Glomerular endothelial cell (primary cell): ENCODE data around the gene BRD3. TPM values are rescaled to one million over a fixed set of nuclear protein-coding genes. Genes with fewer than 3 reads are reported as not detected.

Source experiments
- DNase-seq: peaks from one replicate; pipeline ENCODE4 v3.0.0-alpha.2; 2011; ENCODE audit warnings: low read depth, low spot score; ENCODE audit errors: extremely low read depth
- total RNA-seq: library from RNA; depleted of rRNA; stranded (reverse); fragments of >200 nt; gene quantifications from 2 replicates; pipeline ENCODE4 v1.2.3, GENCODE V29; 2015

BRD3 gene
- total RNA-seq, 1 donor from 2014 or later = 40.7 TPM

DNA sequence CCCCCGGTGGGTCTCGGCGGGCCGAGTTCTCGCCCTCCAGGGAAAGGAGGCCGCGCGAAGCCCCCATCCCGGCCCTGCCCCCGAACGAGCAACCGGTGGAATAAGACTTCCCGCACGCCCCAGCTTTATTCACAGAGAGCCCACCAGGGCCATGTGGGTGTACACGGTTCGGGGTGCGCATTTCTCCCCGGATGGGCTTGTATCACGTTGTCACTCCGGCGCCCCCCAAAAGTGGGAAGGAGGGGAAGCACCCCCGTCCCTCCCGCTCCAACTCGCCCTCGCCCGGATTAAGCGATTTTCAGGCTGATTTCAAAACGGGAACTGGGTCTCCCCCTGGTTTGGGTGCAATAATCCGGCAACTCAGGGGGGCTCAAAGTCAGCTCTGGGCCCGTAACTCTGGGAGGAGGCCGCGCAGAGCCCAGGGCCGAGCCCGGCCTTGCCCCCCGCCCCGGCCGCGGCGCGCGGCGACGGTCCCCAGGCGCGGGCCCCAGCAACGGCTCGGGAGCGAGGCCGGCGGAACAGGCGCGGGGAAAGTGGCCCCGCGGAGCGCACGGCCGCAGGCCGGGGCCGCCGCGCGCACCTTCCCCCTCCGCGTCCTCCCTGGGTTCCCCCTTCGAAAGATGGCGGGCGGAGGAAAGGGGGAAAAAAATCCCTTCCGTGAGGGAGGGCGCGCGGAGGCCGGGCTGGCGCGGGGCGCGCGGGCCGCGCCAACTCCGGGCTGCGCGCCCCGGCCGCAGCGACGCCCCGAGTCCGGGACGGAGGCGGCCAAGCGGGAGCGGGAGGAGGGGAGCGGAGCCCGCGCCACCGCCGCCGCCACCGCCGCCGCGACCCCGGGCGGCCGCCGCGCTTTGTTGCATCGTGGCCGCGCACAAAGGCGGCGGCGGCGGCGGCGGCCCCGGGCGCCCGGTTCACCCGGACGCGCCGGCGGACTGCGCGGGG, 644 bp downstream of the BRD3 start:
- DNase-seq = no peak

DNA sequence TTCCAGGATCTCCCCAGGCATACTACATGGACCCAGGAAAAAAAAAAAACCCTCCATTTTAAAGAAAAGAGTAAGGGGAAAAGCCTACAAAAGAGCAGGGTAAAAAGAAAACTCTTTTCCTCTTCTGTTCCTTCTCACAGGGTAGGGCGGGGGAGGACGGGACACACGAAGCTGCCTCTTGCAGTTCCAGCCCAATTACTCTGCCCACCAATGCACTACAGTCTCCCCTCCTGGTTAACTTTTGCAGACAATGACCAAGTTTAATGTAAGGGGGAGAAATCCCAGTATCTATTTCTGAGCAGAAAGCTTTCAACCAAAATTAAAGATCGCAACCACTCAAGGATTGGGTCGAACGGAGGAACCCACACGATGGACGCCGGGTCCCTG, 1.3 kb downstream of the BRD3 start:
- no peak for DNase-seq

DNA sequence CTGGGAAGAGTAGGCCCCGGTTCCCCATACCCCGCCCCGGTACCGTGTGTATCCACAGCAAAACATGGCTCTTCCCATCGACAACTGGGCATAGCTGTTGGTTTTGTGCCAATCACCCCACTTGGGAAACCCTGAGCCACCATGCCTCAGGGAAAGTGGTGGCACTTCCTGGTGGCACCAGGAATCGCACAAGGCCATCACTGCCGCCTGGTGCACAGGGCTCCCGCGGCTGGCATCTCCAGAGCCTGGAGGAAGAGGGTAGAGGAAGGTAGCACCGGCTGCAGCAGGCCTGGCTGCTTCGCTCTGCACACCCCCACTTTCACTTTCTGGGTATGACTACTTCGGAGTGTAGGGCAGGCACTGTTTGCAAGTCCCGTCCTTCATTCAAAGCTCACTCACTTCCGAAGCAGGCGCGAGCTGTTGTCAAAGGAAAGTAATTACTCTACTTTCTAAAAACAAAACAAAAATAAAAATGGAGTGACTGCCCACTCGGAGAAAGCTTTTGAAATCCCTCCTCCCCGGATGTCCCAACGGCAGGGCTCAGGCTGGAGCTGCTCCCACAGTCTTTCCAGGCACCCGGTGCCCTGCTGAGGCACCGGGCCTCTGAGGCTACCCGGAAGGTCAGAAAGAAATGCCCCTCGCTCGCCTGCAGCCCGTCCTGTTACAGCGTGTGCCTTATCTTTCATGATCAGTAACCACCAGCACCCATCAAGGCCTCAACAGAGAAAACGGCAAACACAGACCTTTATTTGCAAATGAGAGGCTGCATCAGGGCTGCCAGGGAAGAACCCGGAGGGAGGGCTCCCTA, 2.0 kb downstream of the BRD3 start:
- no peak for DNase-seq

DNA sequence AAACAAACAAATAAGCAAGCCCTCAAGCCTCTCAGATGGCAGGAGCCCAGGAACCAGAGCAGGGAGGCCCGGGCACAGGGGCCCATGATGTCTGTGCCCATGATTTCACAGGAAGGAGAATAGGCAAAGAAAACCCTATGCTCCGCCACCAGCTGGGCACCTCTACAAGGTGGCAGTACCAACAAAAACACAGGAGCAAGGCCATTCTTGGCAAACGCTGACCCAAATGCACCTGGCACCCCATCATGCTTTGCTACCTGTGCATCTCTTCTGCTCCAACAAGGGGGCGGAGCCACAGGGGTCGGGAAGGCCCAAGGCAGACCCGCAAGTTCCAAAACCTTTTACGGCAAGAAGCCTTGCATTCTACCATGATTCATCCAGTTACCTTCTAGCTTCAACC, 3.1 kb downstream of the BRD3 start:
- no peak for DNase-seq

DNA sequence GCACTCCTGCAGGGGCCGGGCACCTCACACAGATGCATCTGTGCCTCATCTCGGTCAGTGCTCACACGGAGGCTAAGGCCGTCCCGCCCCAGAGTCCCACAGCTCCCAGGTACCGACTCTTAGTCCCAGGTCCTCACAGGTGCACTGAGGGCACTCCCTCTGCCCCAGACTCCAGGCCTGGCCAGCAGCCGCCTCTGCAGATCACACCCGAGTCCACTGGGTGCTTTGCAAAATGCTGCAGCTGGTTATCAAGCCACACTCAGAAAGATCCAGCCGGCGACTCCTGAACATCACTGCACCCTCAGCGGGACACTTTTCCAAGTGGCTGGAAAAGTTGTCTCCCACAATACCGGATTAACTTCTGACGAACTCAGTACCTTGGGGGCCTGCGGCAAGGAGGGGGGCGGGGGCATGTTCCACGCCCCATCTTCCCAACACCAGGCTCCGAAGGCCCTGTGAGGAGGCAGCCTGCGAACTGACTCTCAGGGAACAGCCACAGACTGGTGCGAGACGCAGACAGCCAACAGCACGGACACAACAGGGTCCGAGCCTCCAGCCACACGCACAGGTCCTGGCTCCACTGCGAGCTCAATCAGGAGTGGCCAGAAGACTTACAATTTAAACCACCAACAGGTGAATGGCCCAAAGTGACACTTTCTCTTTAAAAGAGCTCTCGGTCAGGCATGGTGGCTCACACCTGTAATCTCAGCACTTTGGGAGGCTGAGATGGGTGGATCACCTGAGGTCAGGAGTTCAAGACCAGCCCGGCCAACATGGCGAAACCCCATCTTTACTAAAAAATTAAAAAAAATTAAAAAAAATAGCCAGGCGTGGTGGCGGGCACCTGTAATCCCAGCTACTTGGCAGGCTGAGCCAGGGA, 4.0 kb downstream of the BRD3 start:
- DNase-seq = no peak

DNA sequence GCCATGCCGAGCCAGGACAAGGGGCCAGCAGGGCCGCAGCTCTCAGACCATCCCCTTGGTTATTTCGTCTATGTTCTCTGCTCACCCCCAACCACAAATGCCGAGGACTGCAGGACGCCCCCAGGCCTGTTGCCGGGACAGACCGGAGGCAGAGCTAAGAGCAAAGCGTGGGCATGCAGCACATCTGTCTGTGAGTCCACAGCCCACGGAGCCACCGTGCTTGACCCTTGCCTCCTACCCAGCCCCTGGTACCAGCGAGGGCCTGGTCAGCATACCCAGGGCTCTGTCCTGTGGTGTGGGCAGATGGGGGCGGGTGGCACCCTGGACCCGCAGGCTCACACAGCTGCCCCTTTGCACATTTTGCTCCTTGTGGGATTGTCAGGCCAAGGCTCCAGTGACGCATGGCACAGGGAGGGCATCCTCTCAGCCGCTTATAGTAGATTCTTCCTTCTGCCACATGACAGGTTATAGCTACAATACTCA, 4.7 kb downstream of the BRD3 start:
- DNase-seq = no peak

DNA sequence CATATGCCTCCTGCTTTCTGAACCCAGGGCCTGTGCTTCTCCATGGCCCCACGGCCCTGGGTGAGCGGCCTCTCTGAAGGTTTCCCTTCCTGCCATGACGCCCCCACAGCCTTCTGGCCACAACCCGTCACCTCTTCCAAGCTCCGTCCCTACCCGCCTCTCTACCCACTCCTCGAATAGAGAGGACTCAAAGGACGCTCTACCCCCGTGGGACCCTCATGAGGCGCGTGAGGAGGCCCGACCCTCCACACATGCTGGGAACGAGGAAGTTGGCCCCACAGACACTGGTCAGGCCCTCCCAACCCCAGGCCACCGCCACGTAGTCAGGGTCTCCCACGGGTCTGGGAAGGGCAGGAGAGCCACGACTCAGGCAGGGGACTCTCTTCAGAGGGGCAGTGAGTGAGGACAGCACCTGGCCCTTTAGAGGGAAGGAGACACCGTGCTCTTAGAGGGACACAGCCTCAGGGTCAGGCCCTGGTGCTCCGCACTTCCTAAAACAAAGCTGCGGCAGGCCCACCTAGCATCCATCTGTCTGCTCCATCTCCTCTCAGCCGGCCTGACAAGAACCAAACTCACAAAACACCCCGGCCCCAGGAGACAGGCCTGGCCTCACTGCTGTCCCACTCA, 5.3 kb downstream of the BRD3 start:
- DNase-seq = no peak

DNA sequence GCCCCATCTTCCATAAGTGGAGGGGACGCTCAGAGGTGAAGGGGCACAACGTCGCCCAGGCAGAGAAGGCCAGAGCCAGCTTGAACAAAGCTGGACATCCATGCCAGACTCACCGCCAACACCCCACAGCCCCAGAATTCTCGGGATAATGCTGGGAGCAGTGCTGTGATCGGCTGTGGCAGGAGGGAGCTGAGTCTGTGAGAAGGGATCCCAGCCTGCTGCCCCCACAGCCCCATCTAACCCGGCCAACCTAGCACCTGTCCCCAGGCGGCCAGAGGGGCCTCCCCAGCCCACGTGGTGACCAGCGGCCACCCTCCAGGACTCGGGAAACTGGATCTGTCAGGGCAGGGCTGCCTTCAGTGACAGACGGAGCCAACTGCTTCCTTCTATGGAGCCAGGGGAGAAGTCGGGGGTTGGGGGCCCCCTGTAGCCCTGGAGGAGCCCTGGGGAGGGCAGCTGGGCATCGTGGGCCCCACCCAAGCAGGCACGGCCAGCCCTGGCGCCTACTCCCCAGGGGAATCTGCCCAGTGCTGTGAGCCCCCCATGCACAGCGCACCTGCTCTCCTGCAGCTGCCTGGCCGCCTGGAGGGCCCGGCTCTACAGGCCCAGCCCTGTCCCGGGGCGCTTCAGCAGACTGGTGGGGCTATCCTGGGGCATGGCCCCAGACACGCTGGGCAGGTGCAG, 6.0 kb downstream of the BRD3 start:
- DNase-seq = no peak

DNA sequence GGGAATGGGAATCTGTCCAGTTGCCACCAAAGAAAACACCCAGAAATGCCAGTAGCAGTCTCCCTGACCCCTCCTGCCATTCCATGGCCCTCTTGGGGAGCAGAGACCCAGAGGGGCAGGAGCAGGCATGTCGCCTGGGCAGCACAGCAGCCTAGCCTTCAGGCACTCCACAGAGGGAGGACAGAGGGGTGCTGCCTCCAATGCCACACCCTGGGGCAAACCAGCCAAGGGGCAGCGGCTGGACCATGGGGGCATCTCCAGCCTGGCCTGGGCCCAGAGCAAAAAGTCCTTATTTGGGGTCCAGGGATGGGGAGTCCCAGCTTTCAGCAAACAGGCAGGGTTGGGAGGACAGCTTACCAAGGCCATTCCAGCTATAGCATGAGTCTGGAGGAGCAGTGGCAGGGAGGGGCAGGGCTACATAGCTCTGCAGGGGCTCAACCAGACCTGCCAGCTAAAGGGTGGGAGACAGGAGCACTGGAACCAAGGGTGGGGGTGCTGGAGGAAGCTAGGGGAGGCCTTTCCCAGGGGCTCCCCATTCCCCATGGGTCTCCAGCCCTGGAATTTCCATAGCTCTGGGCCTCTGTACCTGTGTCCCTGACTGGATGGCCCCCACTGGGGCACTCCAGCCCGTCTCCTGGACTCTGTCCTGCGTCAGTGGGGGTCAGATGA, 6.7 kb downstream of the BRD3 start:
- no peak for DNase-seq

DNA sequence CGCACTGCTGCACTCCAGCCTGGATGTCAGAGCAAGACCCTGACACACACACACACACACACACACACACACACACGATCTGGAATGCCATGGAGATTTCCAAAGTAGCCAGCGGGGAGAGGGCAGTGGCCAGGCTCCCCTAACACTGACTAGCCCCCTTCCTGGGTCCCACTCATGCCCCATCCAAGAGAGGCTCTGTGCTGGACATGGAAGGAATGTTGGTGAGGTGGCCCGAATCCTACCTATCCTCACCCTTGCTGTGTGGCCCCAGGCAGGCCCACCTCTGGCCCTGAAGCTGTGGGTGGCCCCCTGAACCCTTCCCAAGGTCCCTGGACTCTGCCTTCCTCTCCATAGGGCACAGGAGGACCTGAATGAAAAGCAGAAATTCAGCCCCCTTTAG, 7.3 kb downstream of the BRD3 start:
- no peak for DNase-seq

DNA sequence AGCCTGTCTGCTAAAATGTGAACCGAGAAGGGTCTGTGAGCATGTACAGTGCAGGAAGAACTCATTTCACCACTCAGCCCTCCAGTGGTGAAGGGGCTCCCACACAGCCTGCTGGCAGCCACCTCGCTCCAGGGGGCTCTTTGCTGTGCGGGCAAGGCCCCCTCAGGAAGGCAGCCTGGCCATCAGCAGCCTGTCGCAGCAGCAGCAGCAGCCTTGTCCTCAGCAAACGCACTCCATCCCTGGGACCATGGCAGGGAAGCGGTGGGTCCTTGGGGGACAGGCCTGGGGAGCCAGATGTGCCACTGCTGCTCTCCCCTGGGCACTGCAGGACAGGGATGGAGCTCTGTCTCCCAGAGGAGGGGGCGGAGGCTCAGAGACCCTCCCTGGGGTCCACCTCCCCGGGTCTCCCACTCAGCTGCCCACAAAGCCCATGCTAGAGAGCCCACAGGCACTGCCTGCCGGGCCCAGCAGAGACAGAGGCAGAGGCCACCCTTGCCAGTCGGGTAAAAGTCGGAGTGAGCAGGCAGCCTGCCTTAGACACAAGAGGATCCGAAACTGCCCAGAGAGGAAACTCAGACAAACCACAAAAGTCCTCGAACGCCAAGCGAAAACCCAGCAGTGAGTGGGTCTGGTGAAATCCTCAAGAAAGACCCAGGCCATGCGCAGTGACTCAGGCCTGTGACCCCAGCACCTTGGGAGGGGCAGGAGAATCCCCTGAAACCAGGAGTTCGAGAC, 8.0 kb downstream of the BRD3 start:
- no peak for DNase-seq

DNA sequence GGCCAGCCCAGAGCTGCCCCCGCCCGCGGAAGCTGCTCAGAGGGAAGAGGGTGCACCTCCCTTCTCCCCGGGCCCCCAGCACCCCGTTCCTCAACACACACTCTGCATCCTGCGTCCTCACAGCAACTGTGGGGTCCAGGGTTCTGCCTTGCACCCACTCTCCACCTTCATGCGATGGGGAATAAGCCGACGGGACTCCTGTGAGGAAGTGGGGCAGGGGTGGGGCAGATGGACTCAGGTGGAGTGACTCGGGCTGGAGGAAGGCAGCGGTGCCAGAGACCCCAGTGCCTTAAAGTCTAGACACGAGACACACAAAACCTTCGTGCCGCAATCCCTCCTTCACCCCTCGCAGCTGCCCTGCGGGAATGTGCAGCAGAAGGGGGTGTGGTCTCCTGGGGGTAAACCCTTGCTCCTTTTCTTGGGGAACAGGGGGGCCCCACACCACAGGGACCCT, 8.6 kb downstream of the BRD3 start:
- no peak for DNase-seq

DNA sequence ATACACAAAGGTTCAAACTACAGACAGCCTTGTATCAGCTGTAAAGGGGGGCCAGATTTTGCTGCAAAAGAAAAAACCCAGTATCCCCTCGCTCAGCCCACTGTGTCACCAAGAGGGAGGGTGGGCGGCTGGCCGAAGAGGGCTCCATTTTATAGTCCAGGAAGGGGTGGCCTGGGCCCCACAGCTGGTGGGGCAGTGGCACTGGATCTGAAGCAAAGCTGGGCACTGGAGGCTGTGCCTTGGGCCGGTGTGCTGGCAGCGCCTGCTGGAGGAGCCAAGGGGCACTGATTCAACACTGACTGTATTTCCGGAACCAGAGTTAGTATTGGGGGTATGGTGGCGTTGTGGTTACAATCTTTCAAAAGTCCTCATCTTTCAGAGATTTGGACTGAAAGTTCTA, 9.1 kb downstream of the BRD3 start:
- DNase-seq = no peak

DNA sequence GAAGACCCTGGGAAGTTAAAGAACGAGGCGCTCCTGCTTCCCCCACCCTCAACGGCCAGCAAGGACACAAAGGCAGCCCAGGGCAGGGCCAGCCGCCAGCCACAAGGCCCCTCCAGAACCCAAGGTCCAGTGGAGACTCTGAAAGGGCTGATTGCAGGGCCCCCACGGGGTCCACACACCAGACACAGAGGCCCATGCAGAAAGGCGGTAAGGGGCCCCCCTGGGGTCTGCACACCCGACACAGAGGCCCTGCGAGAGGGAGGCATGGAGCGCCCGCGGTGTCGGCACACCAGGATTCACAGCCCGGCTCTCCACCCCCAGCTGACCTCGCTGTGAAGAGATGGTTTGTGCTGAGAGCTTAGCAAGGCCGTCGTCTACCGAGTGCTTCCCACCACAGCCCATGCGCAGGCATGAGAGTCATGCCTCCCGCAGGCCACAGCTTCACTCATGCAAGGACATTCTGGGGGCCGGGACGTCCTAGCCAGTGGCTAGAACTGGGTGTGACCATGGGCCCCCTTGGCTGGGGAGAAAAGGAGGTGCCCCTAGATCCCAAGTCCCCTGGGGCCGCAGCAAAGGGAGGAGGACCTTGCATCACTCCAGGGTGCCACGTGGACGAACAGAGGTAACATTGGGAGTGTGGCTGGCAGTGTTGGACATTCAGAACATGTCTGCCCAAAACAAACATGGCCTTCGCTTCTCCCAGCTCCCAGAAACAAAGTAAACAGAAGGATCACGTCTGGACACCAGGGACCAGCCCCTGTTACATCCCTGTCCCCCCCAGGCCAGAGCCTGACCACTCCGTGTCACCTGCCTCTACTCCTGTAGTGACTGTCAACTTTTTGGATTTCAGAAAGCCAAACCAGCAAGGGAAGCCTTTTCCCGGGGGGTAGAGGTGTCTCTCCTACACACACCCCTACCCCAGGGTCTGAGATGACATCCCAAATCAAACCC, 9.8 kb downstream of the BRD3 start:
- no peak for DNase-seq

DNA sequence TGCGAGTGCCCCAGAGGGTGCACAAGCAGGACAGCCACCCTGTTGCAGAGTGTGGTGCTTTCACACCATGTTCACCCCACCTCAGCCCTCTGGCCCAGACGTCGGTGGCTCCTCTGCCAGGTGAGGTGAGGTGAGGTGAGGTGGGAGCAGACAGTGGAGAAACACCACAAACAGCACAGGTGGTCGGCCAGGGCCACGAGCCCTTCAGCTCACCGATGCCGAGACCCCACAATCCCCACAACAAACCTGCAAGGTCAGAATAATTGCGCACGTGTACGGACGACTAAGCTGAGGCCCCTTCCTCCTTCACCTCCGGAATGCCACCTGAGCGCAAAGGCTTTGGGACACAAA, 10.5 kb downstream of the BRD3 start:
- no peak for DNase-seq

DNA sequence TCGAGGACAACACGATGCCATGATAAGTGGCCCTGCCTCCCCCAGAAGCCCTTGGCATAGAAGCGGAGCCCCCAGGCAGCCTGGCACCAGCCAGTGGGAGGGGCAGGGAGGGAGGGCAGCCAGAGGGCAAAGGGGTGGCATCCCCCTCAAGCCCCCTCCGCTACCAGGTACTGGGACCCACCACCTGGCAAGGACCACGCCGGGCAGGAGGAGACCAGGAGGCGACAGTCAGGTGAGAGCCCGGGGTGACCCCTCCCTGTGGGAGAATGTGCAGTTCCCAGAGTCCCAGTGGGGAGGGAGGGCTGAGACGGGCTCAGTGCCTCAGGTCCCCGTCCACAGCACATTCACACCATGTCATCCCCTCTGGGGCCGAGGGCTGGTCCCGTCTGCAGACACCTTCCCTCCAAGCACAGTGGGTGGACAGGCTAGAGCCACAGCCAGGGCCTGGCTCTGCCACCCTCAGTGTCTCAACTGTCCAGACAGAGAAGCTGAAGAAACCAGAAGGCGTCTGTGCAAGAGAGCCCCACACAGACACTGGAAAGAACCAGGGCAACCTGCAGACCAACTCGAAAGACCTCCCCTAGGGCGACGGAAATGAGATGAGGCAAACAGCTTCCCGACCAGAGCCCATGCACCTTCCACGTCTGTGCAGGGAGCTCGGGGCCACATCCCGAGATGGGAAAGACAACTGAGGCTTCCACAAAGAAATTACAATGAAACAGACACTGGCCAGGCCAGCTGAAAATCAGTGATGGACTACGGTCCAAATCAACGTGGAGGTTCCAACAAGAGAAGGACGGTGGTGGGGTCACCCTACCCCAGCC, 11.1 kb downstream of the BRD3 start:
- DNase-seq = no peak
